SK-N-MC (cell line): ENCODE measurements around the gene IQCF5.
"Not testable (repeated sequence)": the region's sequence is repeated elsewhere in the genome, so short reads cannot be mapped to it uniquely, and the experiment has no call there.

Experiments
- EZH2 ChIP-seq: fragments of 200-600 bp; sonication (generic); IDR thresholded peaks from one replicate; pipeline ENCODE4 v1.6.1; 2017; ENCODE audit warnings: antibody characterized with exemption
- POLR2AphosphoS5 ChIP-seq: IDR thresholded peaks from 2 replicates; pipeline ENCODE4 v1.6.1; 2012; ENCODE audit warnings: mild to moderate bottlenecking, low read depth, low read length, borderline replicate concordance

GRCh38 chr3:51855411-51855810 is 20.0 kb downstream of the IQCF5 start:
- not testable (repeated sequence) for TF ChIP-seq EZH2, POLR2AphosphoS5
